Fibroblast of lung (primary cell): ENCODE measurements around the gene SNX32.

Experiments used
- CTCF ChIP-seq, 2 donors: IDR thresholded peaks in 1 of 2; conservative IDR thresholded peaks in 1 of 2; 1 replicate in 1 of 2; 2 replicates in 1 of 2; pipeline ENCODE4 v1.5.1; 2011 to 2012; ENCODE audit warnings: low read length in 2 of 2, control low read depth in 1 of 2, inconsistent platforms in 1 of 2, low read depth in 1 of 2, mild to moderate bottlenecking in 1 of 2
- EZH2 ChIP-seq: IDR thresholded peaks from 2 replicates; pipeline ENCODE4 v1.5.1; 2012; ENCODE audit warnings: low read length, control low read depth, mild to moderate bottlenecking; ENCODE audit errors: missing control alignments

GRCh38 chr11:65817312-65817834 lies 16.4 kb upstream of the SNX32 start:
- TF ChIP-seq CTCF (conservative IDR thresholded peaks at IDR 0.05 in 1 of 2, IDR thresholded peaks at IDR 0.05 in 1 of 2; ENCODE audit: low read depth in 1 of 2, low read length in 2 of 2) (no peak), EZH2 (no peak)
